ENCODE measurements around the gene LHFPL5. TPM values are rescaled to one million over a fixed set of nuclear protein-coding genes. Genes with fewer than 3 reads are reported as not detected.

The LHFPL5 gene
- total RNA-seq, 1 experiment from 2014 or later, result 1.7 TPM

- DNase-seq, result no peak
- no peak for TF ChIP-seq CTCF (conservative IDR thresholded peaks at IDR 0.05)
- TF ChIP-seq EZH2 (IDR thresholded peaks at IDR 0.05; ENCODE audit: low read depth), result no peak
- BruUV-seq (replicated peaks), result no TSS peak
- Histone ChIP-seq H4K20me1 (ENCODE audit: insufficient read depth) (no peaks in the 10 kb centered on the region), H3K36me3 (ENCODE audit: low read depth) (no peaks in the 10 kb centered on the region), H3K9me3 (ENCODE audit: insufficient read depth, low read depth) (no peaks in the 10 kb centered on the region), H3K4me3 (no peak overlapping the region), H3K27me3 (ENCODE audit: insufficient read depth, low read depth) (no peaks in the 10 kb centered on the region), H3K9me2 (ENCODE audit: insufficient read depth) (no peaks in the 10 kb centered on the region), H3K27ac (no peak overlapping the region), H3F3A (ENCODE audit: insufficient read depth, low read depth) (peaks cover 11% of the 10 kb centered on the region; the same call in 1 of the 2 replicates), H3K4me2 (peak overlapping the region; percentile 30; the same call in 1 of the 2 replicates), H3K4me1 (replicated peaks; ENCODE audit: insufficient read depth) (peaks cover 45% of the 10 kb centered on the region), H2AFZ (no peak overlapping the region), H3K79me2 (ENCODE audit: low read depth) (no peaks in the 10 kb centered on the region)
- intact Hi-C loops (cut with micrococcal nuclease; ENCODE audit: unreplicated experiment), result no loop called here
- CTCF ChIA-PET, result interaction anchor here (1.1 kb wide), 1 partner anchor 24 kb away, joined by 7 read pairs; no protein-coding TSS in a partner anchor
- POLR2A ChIA-PET (ENCODE audit: unreplicated experiment), result no interaction called here
Observed at GRCh38 chr6:35781290-35781689, 23.9 kb upstream of the LHFPL5 start.

GRCh38 chr6:35782424-35782823, 22.7 kb upstream of the LHFPL5 start:
- H3K36me3 ChIP-seq (ENCODE audit: low read depth), result no peaks in the 10 kb centered on the region
- no TSS peak for BruUV-seq (replicated peaks)
- H2AFZ ChIP-seq, result no peak overlapping the region
- DNase-seq, result peak; percentile 80 to 84
- no peaks in the 10 kb centered on the region for H4K20me1 ChIP-seq (ENCODE audit: insufficient read depth)
- H3K27me3 ChIP-seq (ENCODE audit: insufficient read depth, low read depth), result no peaks in the 10 kb centered on the region
- intact Hi-C loops (cut with micrococcal nuclease; ENCODE audit: unreplicated experiment), result no loop called here
- no peaks in the 10 kb centered on the region for H3K9me2 ChIP-seq (ENCODE audit: insufficient read depth)
- no peak overlapping the region for H3K27ac ChIP-seq
- peak overlapping the region; percentile 30 for H3K4me2 ChIP-seq
- POLR2A ChIA-PET (ENCODE audit: unreplicated experiment), result no interaction called here
- H3K4me3 ChIP-seq, result no peak overlapping the region
- no peaks in the 10 kb centered on the region for H3K9me3 ChIP-seq (ENCODE audit: insufficient read depth, low read depth)
- TF ChIP-seq CTCF (conservative IDR thresholded peaks at IDR 0.05) (no peak), EZH2 (IDR thresholded peaks at IDR 0.05; ENCODE audit: low read depth) (no peak)
- H3K4me1 ChIP-seq (replicated peaks; ENCODE audit: insufficient read depth), result peaks cover 38% of the 10 kb centered on the region
- H3F3A ChIP-seq (ENCODE audit: insufficient read depth, low read depth), result peaks cover 11% of the 10 kb centered on the region; the same call in 1 of the 2 replicates
- H3K79me2 ChIP-seq (ENCODE audit: low read depth), result no peaks in the 10 kb centered on the region
- CTCF ChIA-PET, result no interaction called here

DNA sequence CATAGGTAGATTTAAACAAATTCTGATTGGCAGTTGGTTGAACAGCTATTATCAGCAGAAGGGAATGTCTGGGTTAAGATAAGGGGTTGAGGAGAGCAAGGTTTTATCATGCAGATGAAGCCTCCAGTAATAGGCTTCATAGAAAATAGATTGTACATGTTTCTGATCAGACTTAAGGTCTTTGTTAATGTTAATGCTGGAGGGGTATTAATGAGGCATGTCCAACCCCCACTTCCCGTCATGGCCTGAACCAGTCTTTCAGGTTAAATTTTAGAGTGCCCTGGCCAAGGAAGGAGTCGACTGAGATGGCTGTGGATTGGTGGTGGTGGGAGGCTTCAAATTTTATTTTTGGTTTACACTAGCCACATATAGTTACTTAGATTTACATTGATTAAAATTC, 21.0 kb upstream of the LHFPL5 start:
- Histone ChIP-seq H4K20me1 (ENCODE audit: insufficient read depth) (no peaks in the 10 kb centered on the region), H3K4me1 (replicated peaks; ENCODE audit: insufficient read depth) (peaks cover 27% of the 10 kb centered on the region), H3K4me3 (no peak overlapping the region), H3K27me3 (ENCODE audit: insufficient read depth, low read depth) (peaks cover 4% of the 10 kb centered on the region; the same call in 1 of the 2 replicates), H3K79me2 (ENCODE audit: low read depth) (no peaks in the 10 kb centered on the region), H3K36me3 (ENCODE audit: low read depth) (no peaks in the 10 kb centered on the region), H3K9me2 (ENCODE audit: insufficient read depth) (no peaks in the 10 kb centered on the region), H2AFZ (no peak overlapping the region), H3F3A (ENCODE audit: insufficient read depth, low read depth) (peaks cover 11% of the 10 kb centered on the region; the same call in 1 of the 2 replicates), H3K9me3 (ENCODE audit: insufficient read depth, low read depth) (no peaks in the 10 kb centered on the region), H3K27ac (no peak overlapping the region), H3K4me2 (no peak overlapping the region)
- ChIA-PET POLR2A (ENCODE audit: unreplicated experiment) (no interaction called here), CTCF (no interaction called here)
- BruUV-seq (replicated peaks), result no TSS peak
- intact Hi-C loops (cut with micrococcal nuclease; ENCODE audit: unreplicated experiment), result no loop called here
- DNase-seq, result no peak
- no peak for TF ChIP-seq EZH2 (IDR thresholded peaks at IDR 0.05; ENCODE audit: low read depth)
- no peak for TF ChIP-seq CTCF (conservative IDR thresholded peaks at IDR 0.05)

All from PC-9 (cell line).